HepG2 (cell line): ENCODE data around the gene HDDC3. TPM values are rescaled to one million over a fixed set of nuclear protein-coding genes. Genes with fewer than 3 reads are reported as not detected.

Experiments used
- ARID5B ChIP-seq: IDR thresholded peaks from 2 replicates; pipeline ENCODE4 v1.4.0; 2020; ENCODE audit warnings: mild to moderate bottlenecking, missing genetic modification reagents
- E2F2 ChIP-seq: sonication (generic); formaldehyde crosslinking; IDR thresholded peaks from 2 replicates; pipeline ENCODE4 v1.4.0; 2020; ENCODE audit warnings: missing genetic modification reagents, borderline replicate concordance
- GATAD2A ChIP-seq: IDR thresholded peaks from 2 replicates; pipeline ENCODE4 v1.6.1; 2016
- GTF2F1 ChIP-seq: fragments of 150-350 bp; IDR thresholded peaks from 2 replicates; pipeline ENCODE4 v1.6.1; 2014; ENCODE audit warnings: low read length
- MBD4 ChIP-seq: IDR thresholded peaks from 2 replicates; pipeline ENCODE4 v1.6.1; 2012; ENCODE audit warnings: low read length, inconsistent platforms, borderline replicate concordance
- MYPOP ChIP-seq: sonication (generic); formaldehyde crosslinking; IDR thresholded peaks from 2 replicates; pipeline ENCODE4 v1.8.1; 2023; ENCODE audit warnings: mild to moderate bottlenecking, moderate library complexity, missing genetic modification reagents
- PHB2 ChIP-seq: fragments of 450-650 bp; IDR thresholded peaks from 2 replicates; pipeline ENCODE4 v1.6.1; 2018; ENCODE audit not compliant: partially characterized antibody
- PRMT3 ChIP-seq: sonication (generic); formaldehyde crosslinking; IDR thresholded peaks from 2 replicates; pipeline ENCODE4 v1.8.1; 2022; ENCODE audit warnings: low read depth, mild to moderate bottlenecking, moderate library complexity, missing genetic modification reagents, borderline replicate concordance
- TBL1XR1 ChIP-seq: fragments of 150-350 bp; IDR thresholded peaks from 2 replicates; pipeline ENCODE4 v1.6.1; 2014; ENCODE audit warnings: borderline replicate concordance, low read length; ENCODE audit not compliant: partially characterized antibody
- TEAD3 ChIP-seq: optimal IDR thresholded peaks from 2 replicates; pipeline ENCODE3; 2016; ENCODE audit warnings: borderline replicate concordance
- TFDP2 ChIP-seq: sonication (generic); formaldehyde crosslinking; IDR thresholded peaks from 2 replicates; pipeline ENCODE4 v1.4.0; 2020; ENCODE audit warnings: missing genetic modification reagents
- TP53 ChIP-seq: sonication (generic); formaldehyde crosslinking; conservative IDR thresholded peaks from 2 replicates; pipeline ENCODE4 v1.4.0; 2020; ENCODE audit warnings: missing genetic modification reagents
- YEATS2 ChIP-seq: sonication (generic); formaldehyde crosslinking; IDR thresholded peaks from 2 replicates; pipeline ENCODE4 v1.4.0; 2020; ENCODE audit warnings: missing genetic modification reagents, borderline replicate concordance
- ZNF644 ChIP-seq: IDR thresholded peaks from 2 replicates; pipeline ENCODE4 v1.6.1; 2016; ENCODE audit warnings: low read depth
- ZNF687 ChIP-seq: sonication (generic); formaldehyde crosslinking; IDR thresholded peaks from 2 replicates; pipeline ENCODE4 v1.5.1; 2020; ENCODE audit warnings: mild to moderate bottlenecking, missing genetic modification reagents, moderate library complexity
- ZNF841 ChIP-seq: sonication (generic); formaldehyde crosslinking; IDR thresholded peaks from 2 replicates; pipeline ENCODE4 v1.8.1; 2023; ENCODE audit warnings: missing genetic modification reagents, borderline replicate concordance
- ZSCAN30 ChIP-seq: sonication (generic); formaldehyde crosslinking; IDR thresholded peaks from 2 replicates; pipeline ENCODE4 v1.5.0; 2020; ENCODE audit warnings: mild to moderate bottlenecking, missing genetic modification reagents
- polyA plus RNA-seq, 8 experiments: library from polyadenylated mRNA; depleted of rRNA in 3 of 8; stranded (reverse) in 7 of 8; unstranded in 1 of 8; fragments of >200 nt; fragmentation: Illumina TruSeq in 4 of 8; extraction: Trizol in 4 of 8; gene quantifications; 2 replicates each; pipeline versions ENCODE4 v1.2.1 to v1.2.3, GENCODE V29; 2011 to 2016; ENCODE audit warnings: low read depth in 4 of 8, missing spikeins in 1 of 8, mixed read lengths in 1 of 8; ENCODE audit not compliant: insufficient read depth in 1 of 8
- total RNA-seq, 5 experiments: library from RNA; depleted of rRNA; stranded (reverse); fragments of >200 nt; fragmentation: Illumina TruSeq; extraction: Trizol; gene quantifications; 2 replicates each; pipeline ENCODE4 v1.2.3, GENCODE V29; 2016; ENCODE audit warnings: low read depth in 1 of 5

Gene HDDC3
- total and polyA plus RNA-seq, 2 of the 13 experiments (the other 11 are each of a cell fraction or from before 2014, with no cell fraction given): 18.7 to 28.3 TPM

- TF ChIP-seq MBD4 (no peak), GTF2F1 (no peak), TP53 (CRISPR knock-in tag) (0 out of 2 replicates have a peak, but pooled peaks have one; percentile 55), TBL1XR1 (no peak), E2F2 (CRISPR knock-in tag) (0 out of 2 replicates have a peak, but pooled peaks have one; percentile 23), ZSCAN30 (CRISPR knock-in tag) (peak; percentile 80; the same call in 1 of the 2 replicates), YEATS2 (CRISPR knock-in tag) (peak; percentile 76), TFDP2 (CRISPR knock-in tag) (peak; percentile 98), ZNF644 (CRISPR knock-in tag) (no peak), ZNF841 (CRISPR knock-in tag) (no peak), ARID5B (peak; percentile 15; the same call in 1 of the 2 replicates), TEAD3 (CRISPR knock-in tag) (no peak), PRMT3 (CRISPR knock-in tag) (no peak), ZNF687 (CRISPR knock-in tag) (peak; percentile 95), PHB2 (no peak), GATAD2A (CRISPR knock-in tag) (no peak), MYPOP (CRISPR knock-in tag) (peak; percentile 78)
These were observed 22.6 kb upstream of the HDDC3 start, which contains the start of gene RCCD1 (continued) for GRCh38 chr15:90954712-90955623.
